Stimulated activated CD4-positive, alpha-beta T cell treated with anti-CD3 and anti-CD28 coated beads, Interleukin-12 subunit alpha, Interleukin-12 subunit beta, amount 100 ng/mL, for 48 hours (primary cell): ENCODE data around the gene TDRD15.
"Not testable (repeated sequence)": the region's sequence is repeated elsewhere in the genome, so short reads cannot be mapped to it uniquely, and the experiment has no call there.

Experiments
- DNase-seq, 3 donors: peaks; one replicate each; pipeline ENCODE4 v3.0.0-alpha.2; 2020; ENCODE audit warnings: low read depth in 2 of 3, low spot score in 1 of 3

TDRD15 gene

GRCh38 chr2:21142149-21142548 lies 18.4 kb downstream of the TDRD15 start:
- no peak for DNase-seq

DNA sequence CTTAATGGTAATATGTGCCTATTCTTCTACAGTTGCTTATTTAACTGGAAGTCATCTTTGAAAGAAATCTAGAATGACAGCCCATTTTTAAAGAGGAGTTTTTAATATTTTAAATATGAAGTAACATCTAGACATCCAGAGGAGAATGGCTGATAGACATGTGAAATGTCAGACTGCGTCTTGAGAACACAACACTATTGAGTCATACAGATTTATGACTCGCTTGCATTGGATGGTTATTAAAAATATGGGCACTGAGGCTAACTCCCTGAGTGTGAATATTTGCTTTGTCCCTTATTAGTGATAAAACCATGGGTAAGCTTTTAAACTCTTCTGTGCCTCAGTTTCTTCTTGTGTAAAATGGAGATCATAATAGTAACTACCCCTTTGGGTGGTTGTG lies 22.9 kb downstream of the TDRD15 start:
- DNase-seq: no peak

- DNase-seq: no peak
Measured at GRCh38 chr2:21148718-21149117, 24.9 kb downstream of the TDRD15 start.

GRCh38 chr2:21151234-21151633 lies 27.5 kb downstream of the TDRD15 start:
- not testable (repeated sequence) for DNase-seq

DNA sequence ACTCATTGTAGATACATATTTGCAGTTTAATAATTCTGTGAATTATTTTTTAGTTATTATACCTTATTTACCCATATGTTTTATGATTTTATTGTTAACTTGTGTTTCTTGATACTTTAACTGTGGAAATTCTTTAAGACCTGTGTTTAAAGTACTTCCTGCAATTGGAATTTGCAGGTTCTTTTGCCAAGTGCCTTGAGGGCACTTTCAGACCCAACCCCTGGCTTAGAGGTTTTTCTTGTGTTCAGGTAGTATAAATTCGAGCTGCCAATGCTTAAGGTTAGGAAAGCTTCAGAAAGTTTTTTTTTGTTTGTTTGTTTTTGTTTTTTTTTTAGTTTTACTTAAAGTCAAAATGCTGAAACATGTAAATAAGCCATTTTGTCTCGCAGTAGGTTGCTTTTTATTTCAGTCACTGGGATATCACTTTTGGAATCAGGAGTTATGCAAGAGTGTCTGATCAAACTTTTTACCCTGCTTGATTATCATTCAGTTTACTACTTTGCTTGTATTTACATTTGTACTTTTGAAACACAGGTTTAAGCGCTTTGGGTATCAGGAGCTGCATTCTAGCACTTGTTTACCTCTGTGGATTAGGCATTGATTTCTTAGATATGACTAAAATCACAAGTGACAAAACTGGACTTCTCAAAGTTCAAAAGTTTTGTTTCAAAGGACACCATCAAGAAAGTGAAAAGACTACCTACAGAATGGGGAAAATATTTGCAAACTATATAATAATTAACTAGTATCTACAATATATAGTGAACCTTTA lies 31.8 kb downstream of the TDRD15 start:
- no peak for DNase-seq

DNA sequence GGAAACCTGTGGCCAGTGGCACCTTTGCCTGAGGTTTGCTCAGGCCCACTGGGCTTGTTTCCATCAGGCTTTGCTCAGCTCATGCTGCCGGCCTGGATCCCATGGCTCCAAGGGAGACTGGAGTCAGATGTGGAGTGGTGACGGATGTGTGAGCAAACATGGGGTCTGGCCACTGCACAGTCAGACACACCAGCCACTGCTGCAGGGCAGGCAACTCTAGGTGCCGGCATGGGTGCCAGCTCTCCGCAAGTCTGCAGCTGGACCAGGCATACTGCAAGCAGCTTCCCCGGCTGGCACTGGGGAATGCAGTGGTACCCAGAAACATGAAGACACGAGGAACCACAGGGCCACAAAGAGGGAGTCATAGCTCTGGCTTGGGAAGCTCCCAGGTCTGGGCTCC lies 37.4 kb downstream of the TDRD15 start:
- DNase-seq: no peak

DNA sequence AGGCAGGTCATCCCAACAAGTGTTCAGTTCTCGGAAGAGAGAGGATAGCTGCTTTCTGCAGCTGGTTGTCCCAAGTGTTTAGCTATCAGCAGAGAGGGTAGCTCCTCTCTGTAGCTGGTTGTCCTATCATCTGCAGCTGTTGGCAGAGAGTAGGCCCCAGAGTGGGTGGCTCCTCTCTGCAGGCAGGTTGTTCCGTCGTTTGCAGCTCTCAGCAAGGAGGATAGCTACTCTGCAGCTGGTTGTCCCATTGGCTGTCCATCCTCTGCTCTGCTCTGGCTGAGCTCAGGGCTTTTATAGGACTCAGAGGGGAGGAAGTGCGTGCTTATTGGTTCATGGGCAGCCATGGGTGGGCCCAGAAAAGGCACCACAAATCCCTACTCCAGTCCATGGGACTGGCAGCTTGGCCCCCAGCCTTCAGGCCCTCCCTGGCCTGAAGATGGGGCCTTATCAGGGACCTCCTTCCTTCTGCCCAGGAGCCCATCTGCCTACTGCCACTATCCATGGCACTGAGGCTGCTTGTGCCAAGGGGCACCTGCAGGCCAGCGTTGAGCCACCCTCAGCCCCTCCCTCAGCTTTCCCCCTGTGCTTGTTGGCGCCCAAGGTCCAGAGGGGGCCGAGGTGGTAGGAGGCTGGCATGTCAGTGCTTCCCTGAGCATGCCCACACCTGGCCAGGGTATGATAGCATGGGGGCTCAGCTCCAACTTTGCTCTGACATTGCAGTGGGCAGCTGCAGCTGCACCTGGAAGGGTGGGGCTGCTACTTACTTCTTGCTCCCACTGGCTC lies 38.3 kb downstream of the TDRD15 start:
- DNase-seq: no peak

GRCh38 chr2:21162615-21162878 lies 38.8 kb downstream of the TDRD15 start:
- DNase-seq: no peak

DNA sequence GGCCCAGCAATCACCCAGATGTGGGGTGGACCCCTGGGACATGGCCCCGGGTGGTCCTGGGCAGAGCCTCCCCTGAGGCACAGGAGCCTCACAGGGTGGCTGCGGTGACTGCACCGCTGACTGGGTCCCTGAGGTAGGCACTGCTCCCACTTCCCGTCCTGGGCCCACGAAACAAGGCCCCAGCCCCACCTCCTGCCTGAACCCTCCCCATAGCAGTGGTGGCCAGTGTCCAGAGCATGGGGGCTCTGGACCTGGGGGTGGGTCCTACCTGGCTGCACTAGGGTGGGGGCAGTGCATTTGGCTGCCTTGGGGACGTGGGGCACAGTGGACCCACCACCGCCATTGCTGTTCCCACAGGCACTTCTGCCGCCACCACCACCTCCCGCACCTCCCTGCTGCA lies 39.4 kb downstream of the TDRD15 start:
- no peak for DNase-seq

DNA sequence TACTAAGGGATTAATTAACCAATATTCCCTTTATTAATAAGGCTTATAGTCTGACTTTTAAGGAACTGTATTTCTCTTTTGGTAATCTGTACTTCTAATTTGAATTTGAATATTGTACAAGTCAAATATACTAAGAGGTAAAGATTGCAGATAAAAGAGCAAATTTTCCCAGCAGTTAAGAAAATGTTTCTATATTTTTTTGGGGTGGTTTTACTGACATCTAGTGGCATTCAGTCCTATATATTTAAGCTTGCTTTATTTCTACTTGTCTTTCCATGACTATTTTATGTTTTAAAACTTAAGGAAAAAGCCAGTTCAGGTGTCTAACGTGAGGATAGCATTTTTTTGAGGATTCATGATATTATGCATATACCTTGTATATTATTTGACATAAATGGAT lies 41.6 kb downstream of the TDRD15 start:
- no peak for DNase-seq

GRCh38 chr2:21175895-21176646 lies 52.3 kb downstream of the TDRD15 start:
- DNase-seq: no peak

DNA sequence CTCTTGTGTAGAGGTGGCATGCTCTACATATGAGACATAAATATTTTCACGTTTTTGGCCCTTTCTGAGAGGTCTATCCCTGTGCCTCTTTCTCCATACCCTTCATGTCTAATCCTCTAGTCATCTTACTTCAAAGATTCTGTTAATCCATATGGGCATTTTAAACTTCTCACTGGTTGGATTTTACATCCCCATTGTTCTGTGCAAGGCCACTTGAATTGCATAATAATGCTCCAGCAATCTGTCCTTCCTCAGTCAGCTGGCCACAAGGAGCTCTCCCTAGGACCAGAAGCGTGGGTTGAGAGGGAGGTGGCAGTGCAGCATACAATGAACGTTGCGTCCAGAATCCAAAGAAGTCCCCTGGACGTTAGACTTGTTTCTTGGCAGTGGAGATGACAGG lies 58.2 kb downstream of the TDRD15 start:
- DNase-seq: no peak

- DNase-seq: no peak
Measured at GRCh38 chr2:21183306-21183705, 59.5 kb downstream of the TDRD15 start.

GRCh38 chr2:21183726-21184125 lies 60.0 kb downstream of the TDRD15 start:
- DNase-seq: no peak

DNA sequence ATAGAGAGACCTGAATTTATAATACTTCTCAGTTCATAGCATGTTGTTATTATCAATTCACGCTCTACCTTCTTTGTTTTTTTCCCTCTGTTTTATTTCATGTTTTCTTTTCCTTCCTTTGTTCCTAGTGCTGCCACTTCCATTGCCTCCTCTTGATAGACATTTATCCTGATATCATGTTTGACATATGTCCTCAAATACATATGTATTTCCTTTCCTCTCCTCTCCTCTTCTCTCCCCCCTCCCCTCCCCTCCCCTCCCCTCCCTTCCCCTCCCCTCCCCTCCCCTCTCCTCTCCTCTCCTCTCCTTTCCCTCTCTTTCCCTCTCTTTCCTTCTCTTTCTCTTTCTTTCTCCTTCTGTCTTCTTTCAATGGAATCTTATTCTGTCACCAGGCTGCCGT lies 67.8 kb downstream of the TDRD15 start:
- DNase-seq: no peak
